Embryonic facial prominence (tissue), 1 donor: ENCODE measurements around the gene ATP6V0A1.
"Not testable (repeated sequence)": the region's sequence is repeated elsewhere in the genome, so short reads cannot be mapped to it uniquely, and the experiment has no call there.

Experiments
- DNase-seq: peaks from one replicate; pipeline ENCODE4 v3.0.0-alpha.2; 2016; ENCODE audit errors: extremely low spot score

The ATP6V0A1 gene

DNA sequence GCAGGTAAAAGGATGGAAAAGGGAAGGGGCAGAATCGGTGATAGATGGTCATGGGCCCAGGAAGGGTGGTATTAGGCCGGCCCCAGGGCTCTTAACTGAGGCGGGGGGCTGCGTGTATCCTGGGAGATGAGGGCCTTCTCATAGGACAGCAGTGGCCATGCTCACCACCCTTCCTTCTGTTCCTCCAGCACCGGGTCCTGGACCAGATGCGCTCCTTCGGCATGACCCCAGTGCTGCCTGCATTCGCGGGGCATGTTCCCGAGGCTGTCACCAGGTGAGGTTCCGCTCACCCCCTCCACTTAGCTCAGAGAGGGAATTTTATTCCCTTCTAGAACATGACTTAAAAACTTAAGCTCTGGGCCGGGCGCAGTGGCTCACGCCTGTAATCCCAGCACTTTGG lies 79.8 kb downstream of the ATP6V0A1 start:
- DNase-seq: no peak

DNA sequence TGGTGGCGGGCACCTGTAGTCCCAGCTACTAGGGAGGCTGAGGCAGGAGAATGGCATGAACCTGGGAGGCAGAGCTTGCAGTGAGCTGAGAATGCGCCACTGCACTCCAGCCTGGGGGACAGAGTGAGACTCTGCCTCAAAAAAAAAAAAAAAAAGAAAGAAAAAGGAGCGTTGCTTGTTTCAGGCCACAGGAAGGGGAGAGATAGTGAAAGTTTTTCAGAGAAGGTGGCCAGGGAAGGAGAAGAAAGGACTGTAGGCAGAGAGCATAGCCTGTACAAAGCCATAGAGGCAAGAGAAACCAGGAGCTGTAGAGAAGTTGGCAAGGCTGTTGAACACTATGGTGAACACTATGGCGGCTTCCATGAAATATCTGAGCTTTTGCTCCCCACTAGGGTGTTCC lies 81.9 kb downstream of the ATP6V0A1 start:
- DNase-seq: not testable (repeated sequence)

DNA sequence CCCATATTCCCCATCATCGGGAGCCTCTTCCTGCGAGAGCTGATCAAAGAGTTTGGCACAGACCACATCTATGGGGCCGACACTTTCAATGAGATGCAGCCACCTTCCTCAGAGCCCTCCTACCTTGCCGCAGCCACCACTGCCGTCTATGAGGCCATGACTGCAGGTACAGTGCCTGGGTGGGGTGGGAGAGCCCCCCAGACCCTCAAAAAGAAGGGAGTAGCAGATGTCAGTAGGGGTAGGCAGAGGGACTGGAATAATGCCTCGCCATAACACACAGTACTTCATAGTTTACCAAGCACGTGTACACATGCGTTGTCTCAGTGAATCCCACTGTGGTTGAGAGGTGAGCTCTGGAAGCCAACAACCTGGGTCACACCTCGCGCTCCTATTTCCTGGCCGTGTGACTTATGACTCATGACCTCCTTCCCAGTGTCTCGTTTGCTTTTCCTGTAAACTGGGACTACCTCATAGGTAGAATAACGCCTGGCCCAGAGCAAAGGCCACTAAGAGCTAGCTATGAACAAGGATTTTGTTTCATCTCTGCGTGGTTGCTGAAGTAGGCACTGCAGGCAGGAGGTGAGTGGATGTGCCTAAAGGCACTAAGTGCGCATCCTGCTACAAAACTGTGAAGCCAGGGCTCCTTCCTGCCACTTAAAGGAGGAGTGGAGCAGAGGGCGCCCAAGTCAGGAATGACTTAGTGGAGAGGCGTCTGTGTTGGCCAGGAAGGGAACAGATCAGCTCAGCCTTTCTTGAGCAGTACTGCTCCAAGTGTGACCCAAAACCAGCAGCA lies 82.6 kb downstream of the ATP6V0A1 start:
- DNase-seq: no peak

- no peak for DNase-seq
Measured at GRCh38 chr17:42543190-42544079, 84.8 kb downstream of the ATP6V0A1 start.

DNA sequence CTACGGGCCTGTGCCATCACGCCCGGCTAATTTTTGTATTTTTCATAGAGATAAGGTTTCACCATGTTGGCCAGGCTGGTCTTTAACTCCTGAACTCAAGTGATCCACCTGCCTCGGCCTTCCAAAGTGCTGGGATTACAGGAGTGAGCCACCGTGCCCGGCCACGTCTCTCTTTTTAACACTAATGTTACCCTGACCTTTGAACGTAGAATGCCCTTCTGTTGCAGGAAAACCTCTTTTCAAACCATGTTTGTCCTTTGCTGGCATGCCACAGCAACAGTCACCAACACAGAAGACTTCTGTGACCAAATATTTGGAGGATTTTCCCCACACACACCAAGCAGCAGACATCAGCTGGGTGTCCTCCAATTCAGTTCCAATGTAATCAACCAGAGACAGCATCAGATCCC lies 86.2 kb downstream of the ATP6V0A1 start:
- DNase-seq: no peak

GRCh38 chr17:42545755-42546505 lies 87.3 kb downstream of the ATP6V0A1 start:
- DNase-seq: not testable (repeated sequence)

DNA sequence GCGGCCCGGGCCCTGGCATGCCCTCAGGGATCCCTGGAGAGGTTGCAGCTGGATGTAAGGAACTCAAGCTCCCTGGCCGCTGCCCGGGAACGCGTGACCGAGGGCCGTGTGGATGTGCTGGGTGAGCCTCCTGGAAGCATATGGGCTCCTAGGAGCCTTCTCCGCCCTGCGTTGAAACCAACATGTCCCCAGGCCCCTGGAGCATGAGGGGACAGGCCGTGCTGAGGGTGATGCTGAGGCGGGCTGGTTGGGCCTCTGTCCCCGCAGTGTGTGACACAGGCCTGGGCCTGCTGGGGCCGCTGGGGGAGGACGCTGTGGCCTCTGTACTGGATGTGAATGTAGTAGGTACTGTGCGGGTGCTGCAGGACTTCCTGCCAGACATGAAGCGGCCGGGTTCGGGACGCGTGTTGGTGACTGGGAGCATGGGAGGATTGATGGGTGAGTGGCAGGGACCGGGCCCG lies 88.4 kb downstream of the ATP6V0A1 start:
- no peak for DNase-seq

DNA sequence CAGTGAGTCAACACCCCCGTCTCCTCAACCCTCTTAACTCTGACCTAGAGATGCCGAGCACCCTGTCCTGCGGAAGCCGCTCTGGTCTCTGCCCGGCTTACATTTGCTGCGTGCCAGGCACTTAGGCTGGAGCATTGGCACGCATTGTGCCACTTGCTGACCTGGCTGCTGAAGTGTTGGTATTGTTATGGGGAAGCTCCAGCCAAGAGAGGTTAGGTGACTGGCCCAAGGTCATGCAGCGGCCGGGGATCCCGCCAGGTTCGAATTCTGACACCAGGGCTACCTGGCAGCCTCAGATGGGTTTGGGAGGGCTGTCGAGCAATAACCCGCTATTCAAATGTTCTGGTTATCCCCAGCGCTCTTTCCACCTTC lies 89.0 kb downstream of the ATP6V0A1 start:
- DNase-seq: no peak

DNA sequence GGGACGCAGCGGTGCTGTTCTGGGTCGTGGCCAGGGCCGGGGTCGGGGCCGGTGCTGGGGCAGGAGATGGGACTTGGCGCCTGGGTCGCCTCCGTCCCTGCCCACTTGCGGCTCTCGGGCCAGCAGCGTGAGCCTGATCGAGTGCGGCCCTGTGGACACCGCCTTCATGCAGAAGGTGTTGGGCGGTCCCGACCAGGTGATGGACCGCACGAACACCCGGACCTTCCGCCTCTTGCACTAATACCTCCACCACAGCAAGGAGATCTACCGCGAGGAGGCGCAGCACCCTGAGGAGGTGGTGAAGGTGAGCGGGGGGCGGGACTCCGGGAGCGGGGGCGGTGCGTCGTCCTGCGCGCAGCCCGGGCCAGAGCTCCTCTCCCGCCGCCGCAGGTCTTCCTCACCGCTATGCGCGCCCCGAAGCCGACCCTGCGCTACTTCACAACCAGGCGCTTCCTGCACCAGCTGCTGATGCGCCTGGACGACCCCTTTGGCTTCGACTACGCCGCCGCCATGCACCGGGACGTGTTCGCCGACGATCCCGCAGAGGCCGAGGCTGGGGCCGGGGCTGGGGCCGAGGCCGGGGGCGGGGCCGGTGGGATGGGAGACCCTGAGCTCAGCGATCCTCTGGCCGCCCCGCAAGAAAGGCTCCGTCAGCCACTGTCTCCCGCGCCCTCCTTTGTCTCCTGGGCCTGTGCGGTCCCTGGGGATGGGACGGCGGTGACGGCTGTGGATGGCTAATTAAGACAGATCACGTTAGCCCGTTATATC lies 89.6 kb downstream of the ATP6V0A1 start:
- DNase-seq: peak; percentile 47

GRCh38 chr17:42548993-42549755 lies 90.5 kb downstream of the ATP6V0A1 start:
- no peak for DNase-seq

DNA sequence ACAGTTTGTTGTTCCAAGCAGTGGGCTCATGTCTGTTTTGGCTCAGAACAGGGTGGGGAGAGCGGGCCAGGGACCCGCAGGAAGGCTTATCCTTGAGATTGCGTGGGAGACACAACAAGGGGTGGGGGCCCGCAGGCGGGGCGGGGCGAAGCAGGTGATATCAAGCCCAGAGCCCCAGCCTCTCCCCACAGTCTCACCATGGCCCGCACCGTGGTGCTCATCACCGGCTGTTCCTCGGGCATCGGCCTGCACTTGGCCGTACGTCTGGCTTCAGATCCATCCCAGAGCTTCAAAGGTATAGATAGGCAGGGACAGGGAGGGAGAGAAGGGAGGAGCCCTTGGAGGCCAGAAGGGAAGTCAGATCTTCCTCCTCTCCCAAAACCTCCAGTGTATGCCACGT lies 94.1 kb downstream of the ATP6V0A1 start, which contains the start of gene HSD17B1:
TSS of gene HSD17B1 (plus strand) at position 188 of the 400 bp plus-strand sequence. CDS start at position 199, 11 bp downstream.
- not testable (repeated sequence) for DNase-seq

GRCh38 chr17:42553161-42553818 lies 94.6 kb downstream of the ATP6V0A1 start:
- no peak for DNase-seq

- no peak for DNase-seq
Measured at GRCh38 chr17:42553866-42554249, 95.2 kb downstream of the ATP6V0A1 start.

DNA sequence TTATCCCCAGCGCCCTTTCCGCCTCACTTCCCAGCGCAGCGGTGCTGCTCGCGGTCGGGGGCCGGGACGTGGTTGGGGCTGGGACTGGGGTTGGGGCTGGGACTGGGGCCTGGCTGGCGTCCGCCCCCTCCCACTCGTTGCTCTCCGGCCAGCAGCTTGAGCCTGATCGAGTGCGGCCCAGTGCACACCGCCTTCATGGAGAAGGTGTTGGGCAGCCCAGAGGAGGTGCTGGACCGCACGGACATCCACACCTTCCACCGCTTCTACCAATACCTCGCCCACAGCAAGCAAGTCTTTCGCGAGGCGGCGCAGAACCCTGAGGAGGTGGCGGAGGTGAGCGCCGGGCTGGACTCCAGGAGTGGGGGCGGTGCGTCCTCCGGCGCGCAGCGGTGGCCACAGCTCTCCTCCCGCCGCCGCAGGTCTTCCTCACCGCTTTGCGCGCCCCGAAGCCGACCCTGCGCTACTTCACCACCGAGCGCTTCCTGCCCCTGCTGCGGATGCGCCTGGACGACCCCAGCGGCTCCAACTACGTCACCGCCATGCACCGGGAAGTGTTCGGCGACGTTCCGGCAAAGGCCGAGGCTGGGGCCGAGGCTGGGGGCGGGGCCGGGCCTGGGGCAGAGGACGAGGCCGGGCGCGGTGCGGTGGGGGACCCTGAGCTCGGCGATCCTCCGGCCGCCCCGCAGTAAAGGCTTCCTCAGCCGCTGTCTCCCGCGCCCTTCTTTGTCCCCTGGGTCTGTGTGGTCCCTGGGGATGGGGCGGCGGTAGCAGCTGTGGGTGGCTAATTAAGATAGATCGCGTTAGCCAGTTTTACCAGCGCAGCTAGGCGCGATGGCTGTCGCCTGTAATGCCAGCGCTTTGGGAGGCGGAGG lies 95.8 kb downstream of the ATP6V0A1 start:
- DNase-seq: peak; percentile 74

- DNase-seq: no peak
Measured at GRCh38 chr17:42555122-42555622, 96.5 kb downstream of the ATP6V0A1 start.

GRCh38 chr17:42555961-42556617 lies 97.4 kb downstream of the ATP6V0A1 start:
- not testable (repeated sequence) for DNase-seq

- no peak for DNase-seq
Measured at GRCh38 chr17:42559075-42559474, 100.4 kb downstream of the ATP6V0A1 start.

DNA sequence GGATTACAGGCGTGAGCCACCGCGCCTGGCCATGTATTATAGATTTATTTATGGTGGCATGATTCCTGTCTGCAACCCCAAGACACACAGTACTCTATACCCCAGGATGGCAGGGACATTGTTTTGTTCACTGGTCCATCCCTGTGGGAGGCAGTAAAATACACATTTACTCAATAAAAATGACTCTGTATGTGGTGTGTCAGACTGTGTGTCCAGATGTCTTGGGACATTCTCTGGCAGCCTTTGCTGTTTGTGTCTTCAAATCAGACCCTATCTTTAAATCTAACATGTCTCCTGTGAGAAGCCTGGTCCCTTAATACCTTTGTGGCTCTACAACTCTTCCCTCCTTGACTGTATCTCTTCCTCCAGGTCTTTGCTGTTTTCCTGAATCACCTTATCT lies 101.6 kb downstream of the ATP6V0A1 start:
- DNase-seq: no peak
